Mesendoderm (in vitro differentiated cells): ENCODE results near the gene ABTB1.

ENCODE experiments used
- DNase-seq: peaks from one replicate; pipeline ENCODE4 v3.0.0; 2013
- H2AK5ac ChIP-seq: 2 replicates; pipeline ENCODE4 v1.6.1; 2013; ENCODE audit warnings: low read length, inconsistent platforms
- H2BK120ac ChIP-seq: 2 replicates; pipeline ENCODE4 v1.6.1; 2013; ENCODE audit warnings: low read depth, mild to moderate bottlenecking, low read length, moderate library complexity, mixed read lengths
- H2BK15ac ChIP-seq: replicated peaks from 2 replicates; pipeline ENCODE4 v1.6.1; 2013; ENCODE audit warnings: low read depth, mild to moderate bottlenecking, moderate library complexity
- H2BK5ac ChIP-seq: 2 replicates; pipeline ENCODE4 v1.6.1; 2013; ENCODE audit warnings: low read length, inconsistent platforms
- H3K18ac ChIP-seq: 2 replicates; pipeline ENCODE4 v1.6.1; 2013; ENCODE audit warnings: mild to moderate bottlenecking, low read length, mixed read lengths
- H3K23ac ChIP-seq: one replicate; pipeline ENCODE4 v1.6.1; 2013; ENCODE audit warnings: low read length
- H3K27ac ChIP-seq: 2 replicates; pipeline ENCODE4 v1.5.1; 2013; ENCODE audit warnings: low read depth, mild to moderate bottlenecking, inconsistent platforms, low read length, moderate library complexity
- H3K27me3 ChIP-seq: 2 replicates; pipeline ENCODE4 v1.6.1; 2013; ENCODE audit warnings: low read length, control low read depth, mild to moderate bottlenecking, inconsistent platforms; ENCODE audit not compliant: insufficient read depth, poor library complexity
- H3K36me3 ChIP-seq: 2 replicates; pipeline ENCODE4 v1.6.1; 2013; ENCODE audit warnings: low read length, inconsistent platforms; ENCODE audit not compliant: control insufficient read depth, insufficient read depth
- H3K4ac ChIP-seq: one replicate; pipeline ENCODE4 v1.6.1; 2013; ENCODE audit warnings: low read depth, mild to moderate bottlenecking, low read length, moderate library complexity
- H3K4me1 ChIP-seq: 2 replicates; pipeline ENCODE4 v1.6.1; 2013; ENCODE audit warnings: low read depth, low read length, inconsistent platforms; ENCODE audit not compliant: control insufficient read depth
- H3K4me2 ChIP-seq: 2 replicates; pipeline ENCODE4 v1.6.1; 2013; ENCODE audit warnings: low read length
- H3K4me3 ChIP-seq: 2 replicates; pipeline ENCODE4 v1.5.1; 2013; ENCODE audit warnings: mild to moderate bottlenecking, low read length
- H3K56ac ChIP-seq: one replicate; pipeline ENCODE4 v1.6.1; 2013; ENCODE audit warnings: low read length
- H3K79me1 ChIP-seq: 2 replicates; pipeline ENCODE4 v1.6.1; 2013; ENCODE audit warnings: low read length, inconsistent platforms
- H3K79me2 ChIP-seq: 2 replicates; pipeline ENCODE4 v1.6.1; 2013; ENCODE audit warnings: mild to moderate bottlenecking, low read length; ENCODE audit not compliant: control insufficient read depth, insufficient read depth
- H3K9ac ChIP-seq: 2 replicates; pipeline ENCODE4 v1.6.1; 2013; ENCODE audit warnings: low read length, inconsistent platforms
- H4K5ac ChIP-seq: one replicate; pipeline ENCODE4 v1.6.1; 2013; ENCODE audit warnings: low read length
- H4K8ac ChIP-seq: one replicate; pipeline ENCODE4 v1.6.1; 2013; ENCODE audit warnings: low read depth, mild to moderate bottlenecking, control low read depth, low read length, moderate library complexity
- WGBS: extraction: QIAGEN DNeasy Blood & Tissue Kit; methylation state at CpG from one replicate; pipeline ENCODE4 v1.1.7; 2013; ENCODE audit warnings: low lambda C conversion rate, missing lambda C conversion rate; ENCODE audit not compliant: insufficient coverage; ENCODE audit errors: extremely low coverage; 5-methylcytosine and 5-hydroxymethylcytosine counted together

Gene ABTB1

GRCh38 chr3:127716384-127716783, 43.6 kb downstream of the ABTB1 start:
- Histone ChIP-seq H4K5ac (no peak overlapping the region), H3K4me2 (no peak overlapping the region), H3K79me1 (no peaks in the 10 kb centered on the region), H3K23ac (no peak overlapping the region), H3K79me2 (no peaks in the 10 kb centered on the region), H3K4me1 (no peaks in the 10 kb centered on the region), H3K27ac (no peak overlapping the region), H3K36me3 (no peaks in the 10 kb centered on the region), H3K4me3 (no peak overlapping the region), H3K18ac (no peak overlapping the region), H3K56ac (no peak overlapping the region), H2AK5ac (no peak overlapping the region), H2BK15ac (no peak overlapping the region), H3K27me3 (no peaks in the 10 kb centered on the region), H3K9ac (no peak overlapping the region), H2BK5ac (no peak overlapping the region), H2BK120ac (no peak overlapping the region), H3K4ac (no peak overlapping the region), H4K8ac (no peak overlapping the region)
- no CpG with 5 or more reads among the region's 6 CpGs for WGBS
- no peak for DNase-seq

- Histone ChIP-seq H3K79me1 (no peaks in the 10 kb centered on the region), H4K8ac (no peak overlapping the region), H3K4ac (no peak overlapping the region), H3K27me3 (no peaks in the 10 kb centered on the region), H3K4me3 (no peak overlapping the region), H3K18ac (no peak overlapping the region), H3K27ac (no peak overlapping the region), H3K56ac (no peak overlapping the region), H3K23ac (no peak overlapping the region), H3K4me2 (no peak overlapping the region), H2BK15ac (no peak overlapping the region), H3K4me1 (no peaks in the 10 kb centered on the region), H3K9ac (no peak overlapping the region), H3K36me3 (no peaks in the 10 kb centered on the region), H2BK120ac (no peak overlapping the region), H3K79me2 (no peaks in the 10 kb centered on the region), H2AK5ac (no peak overlapping the region), H4K5ac (no peak overlapping the region), H2BK5ac (no peak overlapping the region)
- DNase-seq: no peak
- no CpG with 5 or more reads among the region's 14 CpGs for WGBS
Measured at GRCh38 chr3:127717357-127718244, 44.8 kb downstream of the ABTB1 start.

GRCh38 chr3:127718245-127718915, 45.6 kb downstream of the ABTB1 start:
- Histone ChIP-seq H3K56ac (no peak overlapping the region), H3K27ac (no peak overlapping the region), H4K8ac (no peak overlapping the region), H2BK15ac (no peak overlapping the region), H3K79me2 (no peaks in the 10 kb centered on the region), H3K4me2 (no peak overlapping the region), H3K18ac (no peak overlapping the region), H3K27me3 (no peaks in the 10 kb centered on the region), H3K4me3 (no peak overlapping the region), H3K4ac (no peak overlapping the region), H2AK5ac (no peak overlapping the region), H2BK120ac (no peak overlapping the region), H4K5ac (no peak overlapping the region), H3K23ac (no peak overlapping the region), H3K79me1 (no peaks in the 10 kb centered on the region), H3K4me1 (no peaks in the 10 kb centered on the region), H3K9ac (no peak overlapping the region), H3K36me3 (no peaks in the 10 kb centered on the region), H2BK5ac (no peak overlapping the region)
- WGBS: no CpG with 5 or more reads among the region's 7 CpGs
- no peak for DNase-seq

GRCh38 chr3:127718916-127719290, 46.2 kb downstream of the ABTB1 start:
- WGBS: no CpG with 5 or more reads among the region's 3 CpGs
- H3K79me1 ChIP-seq: no peaks in the 10 kb centered on the region
- no peak overlapping the region for H3K4me3 ChIP-seq
- no peak overlapping the region for H3K18ac ChIP-seq
- no peaks in the 10 kb centered on the region for H3K36me3 ChIP-seq
- no peak overlapping the region for H4K5ac ChIP-seq
- H3K4ac ChIP-seq: no peak overlapping the region
- no peak overlapping the region for H4K8ac ChIP-seq
- H3K27ac ChIP-seq: no peak overlapping the region
- H3K79me2 ChIP-seq: no peaks in the 10 kb centered on the region
- H3K27me3 ChIP-seq: no peaks in the 10 kb centered on the region
- no peak overlapping the region for H3K56ac ChIP-seq
- H2BK15ac ChIP-seq: no peak overlapping the region
- H2BK5ac ChIP-seq: no peak overlapping the region
- no peak overlapping the region for H2AK5ac ChIP-seq
- no peak overlapping the region for H3K23ac ChIP-seq
- H3K9ac ChIP-seq: no peak overlapping the region
- H3K4me1 ChIP-seq: no peaks in the 10 kb centered on the region
- no peak overlapping the region for H2BK120ac ChIP-seq
- no peak overlapping the region for H3K4me2 ChIP-seq
- DNase-seq: no peak

- WGBS: no CpG with 5 or more reads among the region's 8 CpGs
- H2BK120ac ChIP-seq: no peak overlapping the region
- no peak overlapping the region for H2AK5ac ChIP-seq
- no peak for DNase-seq
- no peaks in the 10 kb centered on the region for H3K4me1 ChIP-seq
- no peak overlapping the region for H3K18ac ChIP-seq
- H3K4me2 ChIP-seq: no peak overlapping the region
- H3K23ac ChIP-seq: no peak overlapping the region
- no peak overlapping the region for H4K8ac ChIP-seq
- H3K27ac ChIP-seq: no peak overlapping the region
- H4K5ac ChIP-seq: no peak overlapping the region
- no peaks in the 10 kb centered on the region for H3K36me3 ChIP-seq
- H3K79me2 ChIP-seq: no peaks in the 10 kb centered on the region
- no peaks in the 10 kb centered on the region for H3K79me1 ChIP-seq
- H2BK15ac ChIP-seq: no peak overlapping the region
- H3K4ac ChIP-seq: no peak overlapping the region
- H3K4me3 ChIP-seq: no peak overlapping the region
- no peak overlapping the region for H3K56ac ChIP-seq
- H3K27me3 ChIP-seq: no peaks in the 10 kb centered on the region
- no peak overlapping the region for H2BK5ac ChIP-seq
- no peak overlapping the region for H3K9ac ChIP-seq
Measured at GRCh38 chr3:127719369-127719768, 46.6 kb downstream of the ABTB1 start.
